Measurements from ENCODE around the gene GAL3ST3.

The GAL3ST3 gene

GRCh38 chr11:66068154-66068821, 19.3 kb upstream of the GAL3ST3 start:
- DNase-seq (ENCODE audit: low read depth in 1 of 2, low spot score in 1 of 2): peak; percentile 48 to 65
- H3K27ac ChIP-seq (replicated peaks): no peak overlapping the region; the same call in 1 of the 2 replicates
- H3K4me3 ChIP-seq (replicated peaks; ENCODE audit: insufficient read depth, low read length): no peak overlapping the region
- no peaks in the 10 kb centered on the region for H3K27me3 ChIP-seq (ENCODE audit: insufficient read depth, poor library complexity, severe bottlenecking)
- no peak for TF ChIP-seq GABPA (IDR thresholded peaks at IDR 0.05; ENCODE audit: low read depth)
- TF ChIP-seq CTCF (IDR thresholded peaks at IDR 0.05; ENCODE audit: insufficient read depth, low read length): peak; percentile 86
- TF ChIP-seq, protein P1, sequence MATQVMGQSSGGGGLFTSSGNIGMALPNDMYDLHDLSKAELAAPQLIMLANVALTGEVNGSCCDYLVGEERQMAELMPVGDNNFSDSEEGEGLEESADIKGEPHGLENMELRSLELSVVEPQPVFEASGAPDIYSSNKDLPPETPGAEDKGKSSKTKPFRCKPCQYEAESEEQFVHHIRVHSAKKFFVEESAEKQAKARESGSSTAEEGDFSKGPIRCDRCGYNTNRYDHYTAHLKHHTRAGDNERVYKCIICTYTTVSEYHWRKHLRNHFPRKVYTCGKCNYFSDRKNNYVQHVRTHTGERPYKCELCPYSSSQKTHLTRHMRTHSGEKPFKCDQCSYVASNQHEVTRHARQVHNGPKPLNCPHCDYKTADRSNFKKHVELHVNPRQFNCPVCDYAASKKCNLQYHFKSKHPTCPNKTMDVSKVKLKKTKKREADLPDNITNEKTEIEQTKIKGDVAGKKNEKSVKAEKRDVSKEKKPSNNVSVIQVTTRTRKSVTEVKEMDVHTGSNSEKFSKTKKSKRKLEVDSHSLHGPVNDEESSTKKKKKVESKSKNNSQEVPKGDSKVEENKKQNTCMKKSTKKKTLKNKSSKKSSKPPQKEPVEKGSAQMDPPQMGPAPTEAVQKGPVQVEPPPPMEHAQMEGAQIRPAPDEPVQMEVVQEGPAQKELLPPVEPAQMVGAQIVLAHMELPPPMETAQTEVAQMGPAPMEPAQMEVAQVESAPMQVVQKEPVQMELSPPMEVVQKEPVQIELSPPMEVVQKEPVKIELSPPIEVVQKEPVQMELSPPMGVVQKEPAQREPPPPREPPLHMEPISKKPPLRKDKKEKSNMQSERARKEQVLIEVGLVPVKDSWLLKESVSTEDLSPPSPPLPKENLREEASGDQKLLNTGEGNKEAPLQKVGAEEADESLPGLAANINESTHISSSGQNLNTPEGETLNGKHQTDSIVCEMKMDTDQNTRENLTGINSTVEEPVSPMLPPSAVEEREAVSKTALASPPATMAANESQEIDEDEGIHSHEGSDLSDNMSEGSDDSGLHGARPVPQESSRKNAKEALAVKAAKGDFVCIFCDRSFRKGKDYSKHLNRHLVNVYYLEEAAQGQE (IDR thresholded peaks at IDR 0.05; ENCODE audit: insufficient replicate concordance, low read depth): no peak

- no peak overlapping the region for H3K27ac ChIP-seq (replicated peaks)
- H3K4me3 ChIP-seq (replicated peaks; ENCODE audit: insufficient read depth, low read length): no peak overlapping the region
- DNase-seq (ENCODE audit: low read depth in 1 of 2, low spot score in 1 of 2): no peak
- TF ChIP-seq SPI1 (IDR thresholded peaks at IDR 0.05; ENCODE audit: borderline replicate concordance, low read depth) (no peak), POLR2AphosphoS5 (IDR thresholded peaks at IDR 0.05; ENCODE audit: low read depth) (no peak), CTCF (IDR thresholded peaks at IDR 0.05; ENCODE audit: insufficient read depth, low read length) (no peak), GABPA (IDR thresholded peaks at IDR 0.05; ENCODE audit: low read depth) (no peak)
- TF ChIP-seq, protein P1 (IDR thresholded peaks at IDR 0.05; ENCODE audit: insufficient replicate concordance, low read depth): no peak
- H3K27me3 ChIP-seq (ENCODE audit: insufficient read depth, poor library complexity, severe bottlenecking): no peaks in the 10 kb centered on the region
Observed at GRCh38 chr11:66067640-66068039, 18.7 kb upstream of the GAL3ST3 start.

- TF ChIP-seq SPI1 (IDR thresholded peaks at IDR 0.05; ENCODE audit: borderline replicate concordance, low read depth): no peak
- no peak for TF ChIP-seq POLR2AphosphoS5 (IDR thresholded peaks at IDR 0.05; ENCODE audit: low read depth)
- TF ChIP-seq, protein P1 (IDR thresholded peaks at IDR 0.05; ENCODE audit: insufficient replicate concordance, low read depth): no peak
- no peak for TF ChIP-seq GABPA (IDR thresholded peaks at IDR 0.05; ENCODE audit: low read depth)
- no peak for TF ChIP-seq CTCF (IDR thresholded peaks at IDR 0.05; ENCODE audit: insufficient read depth, low read length)
- no peak for DNase-seq (ENCODE audit: low read depth in 1 of 2, low spot score in 1 of 2)
- Histone ChIP-seq H3K27ac (replicated peaks) (no peak overlapping the region), H3K27me3 (ENCODE audit: insufficient read depth, poor library complexity, severe bottlenecking) (no peaks in the 10 kb centered on the region), H3K4me3 (replicated peaks; ENCODE audit: insufficient read depth, low read length) (no peak overlapping the region)
Observed at GRCh38 chr11:66066751-66067150, 17.8 kb upstream of the GAL3ST3 start.
